D721Med (cell line): ENCODE results near the gene RERE.

Experiments
- DNase-seq: peaks from one replicate; pipeline ENCODE4 v3.0.0; 2011; ENCODE audit warnings: low spot score; ENCODE audit not compliant: insufficient read length
- FAIRE-seq: peaks from 2 replicates; lab custom pipeline; 2011; peaks lifted over from hg19 to GRCh38; lab: Jason Lieb, UNC
- CTCF ChIP-seq: IDR thresholded peaks from 2 replicates; pipeline ENCODE4 v1.5.1; 2012; ENCODE audit warnings: mild to moderate bottlenecking, control low read depth; ENCODE audit not compliant: insufficient read depth; ENCODE audit errors: missing control alignments

Gene RERE

GRCh38 chr1:8396786-8397406 lies 420.5 kb downstream of the RERE start:
- FAIRE-seq, result no peak

DNA sequence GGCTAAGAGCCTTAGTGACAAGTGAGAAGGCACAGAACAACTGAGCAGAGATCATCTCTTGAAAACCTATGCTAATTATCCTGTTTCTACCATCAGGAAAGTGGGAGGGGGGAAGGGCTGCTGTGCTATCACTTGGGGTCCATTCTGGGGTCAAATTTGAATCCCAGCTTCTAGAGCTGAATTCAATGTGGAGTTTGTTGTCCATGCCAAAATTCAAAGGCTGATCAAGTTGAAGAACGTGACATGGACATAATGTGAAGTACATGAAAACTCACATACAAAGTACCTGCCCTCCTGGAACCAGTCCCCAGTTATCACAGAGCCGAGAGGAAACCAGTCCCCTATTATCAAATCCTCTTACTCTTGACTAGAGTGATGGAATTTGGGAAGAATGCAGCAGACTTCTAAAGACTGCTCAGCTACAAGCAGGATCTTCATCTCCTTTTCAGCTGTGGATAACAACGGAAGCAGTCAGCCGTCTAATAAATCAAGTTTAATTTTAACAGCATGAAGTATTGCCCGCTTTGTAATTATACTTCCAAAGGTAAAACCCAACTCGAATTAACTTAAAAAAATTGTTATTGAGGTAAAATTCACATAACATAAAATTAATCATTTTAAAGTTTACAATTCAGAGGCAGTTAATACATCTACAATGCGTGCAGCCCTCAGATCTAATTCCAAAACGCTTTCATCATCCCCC lies 421.2 kb downstream of the RERE start:
- FAIRE-seq (no peak), DNase-seq (no peak)
- no peak for TF ChIP-seq CTCF

More at GRCh38 chr1:8396786-8397406, 420.5 kb downstream of the RERE start:
- DNase-seq, result no peak
- TF ChIP-seq CTCF, result no peak

GRCh38 chr1:8395433-8395866 lies 422.0 kb downstream of the RERE start:
- TF ChIP-seq CTCF, result no peak
- FAIRE-seq, result no peak
- DNase-seq, result no peak

DNA sequence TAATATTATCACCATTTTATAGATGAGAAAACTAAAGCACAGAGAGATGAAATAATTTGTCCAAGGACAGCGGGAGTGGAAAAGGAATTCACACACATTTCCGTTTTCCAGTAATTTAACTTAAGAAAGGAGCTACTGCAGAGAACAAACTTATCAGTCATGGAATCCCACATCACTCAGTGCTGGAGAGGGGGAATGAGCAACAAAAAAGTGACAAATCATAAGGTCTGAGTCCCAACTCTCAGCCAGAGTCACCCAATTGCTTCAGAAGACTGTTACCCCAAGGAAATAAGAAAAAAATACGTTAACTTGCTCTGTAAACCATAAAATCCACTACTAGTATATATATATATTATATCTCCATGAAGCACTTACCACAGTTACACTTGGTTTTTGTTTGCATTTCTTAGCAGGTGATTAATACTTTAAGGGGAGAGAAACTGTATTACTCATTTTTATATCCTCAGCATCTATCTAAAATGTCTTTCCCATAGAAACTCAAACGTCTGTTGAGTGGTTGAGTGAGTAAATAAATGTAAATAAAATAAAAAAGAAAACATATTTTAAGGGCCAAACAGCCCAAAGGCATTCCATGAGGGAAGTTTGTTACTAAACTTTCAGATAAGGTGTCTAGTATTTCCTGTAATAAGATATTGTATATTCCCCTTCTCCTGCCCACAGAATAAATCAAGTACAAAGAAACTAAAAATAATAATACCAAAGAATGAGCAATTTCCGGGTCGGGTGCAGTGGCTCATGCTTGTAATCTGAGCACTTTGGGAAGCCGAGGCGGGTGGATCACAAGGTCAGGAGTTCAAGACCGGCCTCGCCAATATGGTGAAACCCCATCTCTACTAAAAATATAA lies 422.8 kb downstream of the RERE start:
- DNase-seq (no peak), FAIRE-seq (no peak)
- no peak for TF ChIP-seq CTCF

- no peak for DNase-seq
- no peak for FAIRE-seq
- TF ChIP-seq CTCF, result no peak
Measured at GRCh38 chr1:8392522-8392921, 424.9 kb downstream of the RERE start.

GRCh38 chr1:8390707-8391106 lies 426.7 kb downstream of the RERE start:
- no peak for DNase-seq
- TF ChIP-seq CTCF, result no peak
- no peak for FAIRE-seq
